SK-MEL-5 (cell line): ENCODE measurements around the gene ZCCHC9. TPM values are rescaled to one million over a fixed set of nuclear protein-coding genes. Genes with fewer than 3 reads are reported as not detected.
"Not testable (repeated sequence)": the region's sequence is repeated elsewhere in the genome, so short reads cannot be mapped to it uniquely, and the experiment has no call there.

Experiments used
- DNase-seq: peaks from one replicate; pipeline ENCODE4 v3.0.0-alpha.2; 2016; ENCODE audit warnings: low read depth, low spot score
- in situ Hi-C: cut with HindIII; loops from 2 replicates; pipeline ENCODE4 v1.10.0; 2016; ENCODE audit warnings: low sequenced_read_pairs, high pct_unique_total_duplicates, low pct_unique_long_range_greater_than_20kb
- total RNA-seq: library from RNA; depleted of rRNA; stranded (reverse); fragments of >200 nt; shearing (Covaris generic); gene quantifications from 2 replicates; pipeline ENCODE4 v1.2.3, GENCODE V29; 2014; rRNA removed

The ZCCHC9 gene
- total RNA-seq, 1 experiment from 2014 or later: 83.4 TPM

DNA sequence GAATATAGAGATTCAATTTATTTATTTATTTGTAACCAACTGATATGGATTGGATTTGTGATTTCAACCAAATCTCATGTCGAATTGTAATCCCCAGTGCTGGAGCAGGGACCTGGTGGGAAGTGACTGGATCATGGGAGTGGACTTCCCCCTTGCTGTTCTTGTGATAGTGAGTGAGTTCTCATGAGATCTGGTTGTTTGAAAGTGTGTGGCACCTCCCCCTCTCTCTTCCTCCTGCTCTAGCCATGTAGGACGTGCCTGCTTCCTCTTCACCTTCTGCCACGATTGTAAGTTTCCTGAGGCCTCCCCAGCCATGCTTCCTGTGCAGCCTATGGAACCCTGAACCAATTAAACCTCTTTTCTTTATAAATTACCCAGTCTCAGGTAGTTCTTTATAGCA is 36.8 kb downstream of the ZCCHC9 start:
- in situ Hi-C loops: not testable (repeated sequence)

DNA sequence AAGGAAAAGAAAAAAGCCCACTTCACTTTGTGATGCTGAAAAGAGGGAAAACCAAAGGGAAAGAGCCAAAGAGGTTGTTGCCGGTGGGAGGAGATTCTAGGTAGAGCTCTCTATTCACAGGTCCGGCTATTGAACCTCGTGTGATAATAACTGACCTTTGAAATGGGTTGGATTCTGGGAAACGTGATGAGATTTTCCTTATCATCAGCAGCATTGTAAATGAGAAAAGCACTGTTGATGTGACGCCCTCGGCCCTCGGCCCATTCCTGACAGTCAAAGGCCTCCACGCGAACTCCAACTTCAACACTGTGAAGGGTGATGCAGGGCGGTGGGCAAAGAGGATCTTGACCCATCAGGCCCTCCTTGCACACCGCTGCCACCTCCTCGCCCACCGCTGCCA is 43.3 kb downstream of the ZCCHC9 start:
- in situ Hi-C loops: no loop called here
- no peak for DNase-seq

More for the DNA sequence above, 36.8 kb downstream of the ZCCHC9 start:
- DNase-seq: not testable (repeated sequence)

DNA sequence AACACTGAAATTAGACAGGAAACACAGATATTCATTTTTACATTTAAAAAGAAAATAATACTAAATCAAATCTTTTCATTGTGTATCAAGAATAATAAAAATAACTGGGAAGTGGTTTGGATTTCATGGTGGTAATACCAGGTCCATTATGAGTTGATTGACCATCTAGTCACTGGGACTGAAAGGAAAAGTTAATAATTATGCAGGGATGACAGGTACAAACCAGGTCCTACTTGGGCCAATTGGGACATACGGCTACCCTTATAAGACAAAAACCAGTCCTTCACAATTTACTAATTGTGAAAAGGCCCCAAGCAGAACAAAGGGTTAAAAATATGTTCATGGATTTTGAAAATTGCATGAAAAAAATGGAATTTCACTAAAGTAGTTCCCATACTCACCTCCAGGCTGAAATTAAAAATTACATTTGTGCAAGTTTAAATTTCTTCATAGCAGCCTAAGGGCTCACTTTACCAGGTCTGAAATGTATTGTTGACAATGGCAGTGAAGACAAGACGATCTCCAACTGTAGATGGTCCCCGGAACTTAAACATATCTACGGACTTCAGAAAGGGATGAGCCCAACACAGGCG is 44.1 kb downstream of the ZCCHC9 start:
- no peak for DNase-seq
- in situ Hi-C loops: no loop called here

DNA sequence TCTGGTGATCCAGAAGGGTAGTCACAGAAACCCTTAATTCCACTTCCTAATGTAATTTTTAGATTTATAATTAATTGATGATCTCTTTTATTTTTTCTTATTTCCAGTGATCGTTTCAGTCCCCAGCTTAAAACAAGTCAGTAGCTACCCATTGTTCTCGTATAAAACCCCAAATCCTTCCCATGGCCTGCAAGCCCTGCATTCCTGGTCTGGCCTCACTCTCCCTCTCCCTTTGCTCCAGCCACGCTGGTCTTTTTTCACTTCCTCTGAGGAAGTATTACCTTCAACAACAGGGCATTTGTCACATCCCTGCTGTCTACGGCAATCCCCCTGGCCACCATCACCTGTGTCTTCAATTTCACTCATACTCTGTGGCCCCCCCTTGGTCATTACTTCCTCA is 47.8 kb downstream of the ZCCHC9 start:
- DNase-seq: no peak
- in situ Hi-C loops: no loop called here

DNA sequence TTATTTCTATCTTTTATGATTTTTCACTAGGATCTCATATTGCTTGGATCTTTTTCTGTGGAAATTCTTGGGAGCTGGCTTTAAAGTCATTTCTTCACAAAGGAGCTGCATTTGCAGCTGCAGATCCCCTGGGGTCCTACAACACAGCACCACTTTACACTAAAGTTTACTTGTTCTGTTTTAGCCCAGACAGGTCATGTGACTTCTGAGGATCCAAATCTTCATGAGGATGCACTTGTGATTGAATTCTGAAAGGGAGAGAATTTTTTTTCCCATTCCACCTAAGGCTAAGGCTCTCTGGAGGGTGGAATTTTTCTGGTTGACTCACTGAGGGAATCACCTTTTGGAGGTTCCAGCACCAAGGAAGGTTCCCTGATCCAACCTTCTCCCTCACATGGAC is 49.1 kb downstream of the ZCCHC9 start:
- peak; percentile 22 for DNase-seq
- in situ Hi-C loops: no loop called here

DNA sequence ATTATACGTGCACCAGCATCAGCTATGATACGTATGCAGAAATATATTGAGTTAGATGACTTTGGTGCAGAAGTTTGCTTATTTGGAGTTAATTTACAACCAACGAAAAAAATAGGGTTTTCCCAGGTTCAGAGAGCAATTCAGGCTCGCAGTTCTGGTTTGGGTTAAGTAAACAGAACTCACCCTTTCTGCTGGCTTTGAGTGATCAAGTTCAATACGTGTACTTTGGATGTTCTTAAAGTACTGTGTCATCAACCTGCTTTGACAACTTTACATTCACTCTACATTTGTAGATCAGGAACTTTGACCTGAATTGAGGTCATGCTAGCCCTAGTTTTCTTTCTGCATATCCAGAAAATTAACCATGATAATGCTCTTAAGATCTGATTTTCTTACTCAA is 51.8 kb downstream of the ZCCHC9 start:
- no peak for DNase-seq
- in situ Hi-C loops: no loop called here

DNA sequence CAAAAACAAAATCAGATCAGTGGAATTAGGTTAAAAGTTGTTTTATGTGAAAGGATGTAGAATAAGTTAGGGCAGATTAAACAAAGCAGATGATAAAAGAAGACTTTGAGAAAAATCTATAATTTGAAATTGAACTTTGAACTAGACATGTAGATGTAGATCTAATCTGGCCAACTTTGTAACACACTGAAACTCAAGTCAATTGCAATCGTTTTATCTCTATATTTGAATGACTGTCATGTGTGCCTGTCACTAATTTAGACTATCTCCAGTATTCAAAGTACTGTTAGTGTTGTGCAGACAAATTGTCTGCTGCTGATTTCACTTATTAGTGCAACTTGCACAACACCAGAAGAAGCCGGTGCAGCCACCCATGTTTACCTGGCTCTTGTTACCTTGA is 52.7 kb downstream of the ZCCHC9 start:
- DNase-seq: no peak
- in situ Hi-C loops: no loop called here

DNA sequence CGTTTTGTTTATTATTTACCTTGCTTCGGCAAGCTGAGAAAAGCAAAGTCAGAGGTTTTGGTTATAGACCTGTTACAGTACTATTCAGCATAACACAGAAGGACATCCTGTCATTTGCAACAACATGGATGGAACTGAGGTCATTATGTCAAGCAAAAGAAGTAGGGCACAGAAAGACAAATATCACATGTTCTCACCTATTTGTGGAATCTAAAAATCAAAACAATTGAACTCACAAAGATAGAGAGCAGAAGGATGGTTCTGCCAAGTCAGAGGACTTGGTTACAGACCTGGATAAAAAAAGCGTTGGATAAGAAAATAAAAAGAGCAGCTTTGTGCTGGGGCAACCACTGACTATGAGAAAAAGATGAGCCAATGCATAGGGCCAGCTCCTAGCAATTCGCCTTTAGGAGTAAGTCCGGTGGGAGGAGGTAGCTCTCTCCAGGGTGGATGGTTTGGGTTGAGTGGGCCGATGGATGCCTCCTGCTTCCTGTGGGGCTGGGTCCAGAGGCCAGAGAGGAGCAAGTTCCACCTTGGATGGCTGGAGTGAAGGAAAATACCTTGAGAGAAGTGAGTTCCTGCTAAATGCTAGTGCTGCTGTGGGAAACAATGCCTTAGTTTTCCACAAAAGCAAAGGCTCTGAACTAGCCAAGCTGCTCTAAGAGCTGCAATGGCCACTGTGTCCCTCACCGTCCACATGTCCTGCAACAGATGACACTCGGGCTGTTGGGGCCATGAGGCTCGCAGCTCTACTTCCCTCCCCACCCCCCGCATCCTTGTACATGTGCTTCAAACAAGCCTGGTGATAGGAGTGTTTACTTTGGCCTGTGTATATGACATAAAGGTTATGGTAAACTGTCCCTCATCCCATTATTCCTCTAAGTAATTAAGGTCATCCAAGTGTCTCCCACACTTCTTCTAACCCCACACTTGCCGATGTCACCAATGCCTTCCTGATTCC is 54.2 kb downstream of the ZCCHC9 start:
- in situ Hi-C loops: no loop called here
- no peak for DNase-seq

DNA sequence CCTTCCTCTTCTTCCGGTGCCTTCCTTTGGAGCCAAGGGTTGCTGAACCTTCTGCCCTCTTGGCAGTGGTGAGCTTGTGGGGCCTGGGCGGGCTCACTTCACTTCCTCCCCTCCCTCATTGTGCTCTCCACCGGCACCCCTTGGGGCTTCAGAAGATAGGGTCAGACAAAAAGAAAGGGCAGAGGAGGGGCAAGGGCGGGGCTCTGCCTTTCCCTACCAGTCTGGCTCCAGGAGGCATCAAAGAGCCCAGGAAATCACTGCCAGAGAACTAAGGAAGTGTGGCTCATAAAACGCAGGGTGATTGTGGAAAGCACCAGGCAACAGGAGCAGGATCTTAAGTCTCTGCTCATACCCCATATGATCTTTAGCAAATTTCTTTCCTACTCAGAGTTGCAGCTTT is 57.7 kb downstream of the ZCCHC9 start:
- no peak for DNase-seq

DNA sequence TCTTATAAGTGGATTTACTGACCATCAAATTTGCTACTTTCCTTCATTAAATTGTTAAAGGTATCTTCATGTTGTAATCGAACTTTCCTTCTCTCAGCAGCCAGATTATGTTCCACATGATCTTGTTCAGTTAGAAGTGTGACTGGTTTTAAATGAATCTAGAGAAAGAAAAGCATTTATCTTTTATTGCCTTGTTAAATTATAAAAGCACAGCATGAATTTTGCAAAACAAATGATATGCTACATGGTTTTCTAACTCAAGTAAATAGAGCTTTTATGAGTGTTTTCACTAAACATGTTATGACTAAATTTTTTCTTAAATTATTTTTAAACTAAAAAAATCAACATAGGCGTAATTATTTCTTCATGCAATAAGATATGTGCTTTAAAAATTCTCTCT is 58.5 kb downstream of the ZCCHC9 start:
- in situ Hi-C loops: no loop called here
- no peak for DNase-seq

More for the DNA sequence above, 57.7 kb downstream of the ZCCHC9 start:
- in situ Hi-C loops: no loop called here

DNA sequence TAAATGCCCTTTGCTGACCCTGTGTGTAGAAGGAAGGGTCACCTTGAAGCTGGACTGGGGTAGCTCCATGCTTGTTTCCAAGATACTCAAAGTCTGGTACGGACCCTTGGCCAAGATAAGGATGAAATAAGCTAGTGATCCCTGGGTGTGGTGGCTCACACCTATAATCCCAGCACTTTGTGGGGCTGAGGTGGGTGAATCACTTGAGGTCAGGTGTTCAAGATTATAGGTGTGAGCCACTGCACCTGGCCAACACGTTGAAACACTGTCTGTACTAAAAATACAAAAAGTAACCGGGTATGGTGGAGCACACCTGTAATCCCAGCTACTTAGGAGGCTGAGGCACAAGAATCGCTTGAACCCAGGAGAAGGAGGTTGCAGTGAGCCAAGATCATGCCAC is 59.3 kb downstream of the ZCCHC9 start:
- in situ Hi-C loops: no loop called here
- no peak for DNase-seq

DNA sequence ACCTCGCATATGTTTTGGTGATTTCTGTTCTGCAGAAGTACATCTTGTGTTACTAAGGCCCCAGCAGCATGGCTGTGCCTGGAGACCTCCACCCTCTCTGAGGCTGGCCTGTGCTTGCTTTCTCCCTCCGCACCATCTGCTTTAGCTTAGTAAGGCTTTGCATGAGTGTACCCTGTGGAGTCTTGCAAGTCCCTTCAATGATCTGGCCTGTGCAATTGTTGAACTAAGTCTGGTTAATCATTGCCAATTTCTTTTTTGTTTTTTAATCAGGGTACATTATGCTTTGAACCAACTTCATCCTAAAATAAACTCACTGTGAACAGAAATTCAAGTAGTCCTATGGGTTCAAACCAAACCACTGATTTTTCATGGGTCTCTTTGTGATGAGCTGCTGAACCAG is 60.2 kb downstream of the ZCCHC9 start:
- DNase-seq: no peak
- in situ Hi-C loops: no loop called here

Other genes with a start within 250 kb of the ZCCHC9 start
- gene CKMT2, start 68.3 kb upstream of the ZCCHC9 start, total RNA-seq: not detected in 2 replicates
- 5.7 and 8.5 TPM in 2 replicates for gene ACOT12, start 92.5 kb downstream of the ZCCHC9 start, total RNA-seq